GM12864 (cell line): ENCODE results near the gene SMURF1.

Source experiments
- DNase-seq: peaks from one replicate; pipeline ENCODE4 v3.0.0-alpha.2; 2011; ENCODE audit warnings: low read depth
- H3K4me3 ChIP-seq: 2 replicates; pipeline ENCODE4 v1.5.1; 2011; ENCODE audit warnings: mild to moderate bottlenecking, low read depth, low read length, control low read depth
- CTCF ChIP-seq: IDR thresholded peaks from 2 replicates; pipeline ENCODE4 v1.5.1; 2011; ENCODE audit warnings: low read depth, mild to moderate bottlenecking, moderate library complexity, low read length, control low read depth, inconsistent platforms; ENCODE audit errors: missing control alignments

The SMURF1 gene

GRCh38 chr7:99122762-99123161 lies 21.1 kb downstream of the SMURF1 start:
- DNase-seq = no peak
- no peak for TF ChIP-seq CTCF

GRCh38 chr7:99121496-99122021 lies 22.3 kb downstream of the SMURF1 start:
- DNase-seq = no peak
- H3K4me3 ChIP-seq = no peak overlapping the region

More at GRCh38 chr7:99122762-99123161, 21.1 kb downstream of the SMURF1 start:
- H3K4me3 ChIP-seq = no peak overlapping the region

GRCh38 chr7:99120916-99121315 lies 23.0 kb downstream of the SMURF1 start:
- no peak for TF ChIP-seq CTCF
- no peak overlapping the region for H3K4me3 ChIP-seq
- no peak for DNase-seq

More at GRCh38 chr7:99121496-99122021, 22.3 kb downstream of the SMURF1 start:
- TF ChIP-seq CTCF = no peak

- no peak overlapping the region for H3K4me3 ChIP-seq
- DNase-seq = no peak
- no peak for TF ChIP-seq CTCF
Measured at GRCh38 chr7:99120501-99120900, 23.4 kb downstream of the SMURF1 start.

GRCh38 chr7:99118077-99118476 lies 25.8 kb downstream of the SMURF1 start:
- TF ChIP-seq CTCF = no peak
- H3K4me3 ChIP-seq = no peak overlapping the region
- DNase-seq = no peak

GRCh38 chr7:99116144-99116543 lies 27.8 kb downstream of the SMURF1 start:
- DNase-seq = no peak
- TF ChIP-seq CTCF = no peak
- H3K4me3 ChIP-seq = no peak overlapping the region

GRCh38 chr7:99115379-99115778 lies 28.5 kb downstream of the SMURF1 start:
- H3K4me3 ChIP-seq = no peak overlapping the region
- TF ChIP-seq CTCF = no peak
- DNase-seq = no peak
